ENCODE measurements around the gene TSPAN1. TPM values are rescaled to one million over a fixed set of nuclear protein-coding genes. Genes with fewer than 3 reads are reported as not detected.
A peak's percentile ranks its signal among the peaks of the same experiment; 100 is the strongest.

The TSPAN1 gene
- polyA plus RNA-seq, 1 experiment, result 1.1 TPM

GRCh38 chr1:46193285-46193684 is 18.4 kb downstream of the TSPAN1 start:
- H3K36me3 ChIP-seq (ENCODE audit: control insufficient read depth, insufficient read depth, low read length), result peaks cover 28% of the 10 kb centered on the region
- CTCF ChIA-PET, result interaction anchor here (1.4 to 2.1 kb wide), 2 partner anchors 9 to 14 kb away, joined by 4 to 9 read pairs; no protein-coding TSS in a partner anchor

DNA sequence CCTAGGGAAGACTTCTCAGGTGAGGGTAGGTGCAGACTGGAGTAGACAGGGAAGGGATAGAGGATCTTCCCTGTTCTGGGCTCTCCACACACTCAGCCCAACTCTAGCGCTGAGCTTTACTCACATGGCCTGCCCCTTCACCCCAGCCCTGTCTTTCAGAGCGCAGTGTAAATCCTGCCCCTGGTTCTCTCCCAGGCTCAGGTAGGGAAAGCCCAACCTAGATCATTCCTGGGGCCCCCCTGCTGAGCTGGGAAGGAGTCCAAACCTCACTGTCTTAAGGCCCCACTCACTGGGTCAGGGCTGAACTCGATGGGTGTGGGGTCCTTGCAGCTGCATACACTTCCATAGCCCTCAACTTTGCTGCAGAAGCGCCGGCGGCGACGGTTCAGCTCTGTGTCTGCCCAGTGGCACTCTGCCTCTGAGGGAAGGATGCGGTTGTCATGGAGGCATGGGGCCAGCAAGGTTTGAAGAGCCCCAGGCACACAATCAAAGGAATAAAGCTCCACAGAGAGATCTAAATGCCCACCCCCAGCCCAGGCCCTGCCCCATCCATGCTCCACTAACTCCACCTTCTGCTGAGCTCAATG is 19.2 kb downstream of the TSPAN1 start:
- no peak for DNase-seq (ENCODE audit: low read depth)
- POLR2A ChIA-PET, result no interaction called here
- Histone ChIP-seq H3K27me3 (ENCODE audit: control insufficient read depth, insufficient read depth, low read length) (no peaks in the 10 kb centered on the region), H3K36me3 (ENCODE audit: control insufficient read depth, insufficient read depth, low read length) (peaks cover 27% of the 10 kb centered on the region), H3K4me3 (ENCODE audit: low read depth, low read length) (no peak overlapping the region)
- CTCF ChIA-PET, result interaction anchor here (0.6 to 2.1 kb wide), 4 partner anchors 10 to 156 kb away, joined by 3 to 9 read pairs (median 4); no protein-coding TSS in a partner anchor
- no peak for TF ChIP-seq CTCF (IDR thresholded peaks at IDR 0.05; ENCODE audit: insufficient read depth, low read depth, low read length)

More at GRCh38 chr1:46193285-46193684, 18.4 kb downstream of the TSPAN1 start:
- Histone ChIP-seq H3K27me3 (ENCODE audit: control insufficient read depth, insufficient read depth, low read length) (no peaks in the 10 kb centered on the region), H3K4me3 (ENCODE audit: low read depth, low read length) (no peak overlapping the region)
- no peak for DNase-seq (ENCODE audit: low read depth)
- TF ChIP-seq CTCF (IDR thresholded peaks at IDR 0.05; ENCODE audit: insufficient read depth, low read depth, low read length), result no peak
- POLR2A ChIA-PET, result no interaction called here

DNA sequence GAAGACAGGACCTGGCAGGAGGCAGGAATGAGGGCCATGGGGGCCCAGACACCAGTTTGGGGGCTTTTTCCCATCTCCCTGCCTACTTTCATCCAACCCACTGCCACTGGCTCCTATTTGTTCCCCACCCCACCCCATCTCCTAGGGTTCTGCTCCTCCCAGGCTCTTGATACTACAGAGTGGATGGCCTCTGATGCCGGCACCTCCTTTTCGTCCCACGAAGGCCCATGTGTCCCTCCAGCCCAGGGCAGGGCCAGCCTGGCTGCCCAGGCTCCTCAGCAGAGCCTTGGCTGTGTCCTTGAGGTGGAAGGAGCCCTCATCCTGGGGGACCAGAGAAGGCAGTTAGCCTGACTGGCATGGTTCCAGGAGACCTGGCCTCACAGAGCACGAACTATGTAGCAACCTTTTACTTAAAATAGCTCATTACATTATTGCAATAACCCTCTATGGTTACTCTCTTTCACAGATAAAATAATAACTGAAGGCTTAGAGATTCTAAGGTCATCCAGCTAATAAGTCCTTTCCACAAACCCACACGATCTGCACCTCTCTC is 19.8 kb downstream of the TSPAN1 start:
- H3K27me3 ChIP-seq (ENCODE audit: control insufficient read depth, insufficient read depth, low read length), result no peaks in the 10 kb centered on the region
- TF ChIP-seq CTCF (IDR thresholded peaks at IDR 0.05; ENCODE audit: insufficient read depth, low read depth, low read length), result no peak
- H3K4me3 ChIP-seq (ENCODE audit: low read depth, low read length), result no peak overlapping the region
- DNase-seq (ENCODE audit: low read depth), result no peak
- ChIA-PET POLR2A (no interaction called here), CTCF (interaction anchor here (1.2 to 2.1 kb wide), 3 partner anchors 11 to 157 kb away, joined by 3 to 9 read pairs (median 4); no protein-coding TSS in a partner anchor)
- H3K36me3 ChIP-seq (ENCODE audit: control insufficient read depth, insufficient read depth, low read length), result peaks cover 24% of the 10 kb centered on the region

DNA sequence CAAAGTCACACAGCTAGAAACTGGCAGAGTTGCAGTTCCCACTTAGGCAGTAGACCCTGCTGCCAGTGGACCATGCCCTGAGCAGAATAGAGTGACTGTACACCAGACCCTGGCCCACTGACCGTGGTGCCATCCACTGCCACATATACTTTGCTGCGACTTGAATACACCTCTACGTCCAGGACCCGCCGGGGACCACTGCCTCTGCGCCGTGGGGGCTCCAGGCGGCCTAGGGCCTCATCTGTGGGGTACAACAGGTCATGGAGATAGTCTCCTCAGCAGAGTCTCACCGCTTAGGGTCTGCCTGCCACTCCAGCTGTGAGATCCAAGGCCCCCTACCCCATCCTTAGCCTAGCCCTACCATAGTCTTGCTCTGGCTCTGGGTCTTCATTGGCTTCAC is 21.7 kb downstream of the TSPAN1 start:
- H3K27me3 ChIP-seq (ENCODE audit: control insufficient read depth, insufficient read depth, low read length), result no peaks in the 10 kb centered on the region
- DNase-seq (ENCODE audit: low read depth), result no peak
- H3K4me3 ChIP-seq (ENCODE audit: low read depth, low read length), result no peak overlapping the region
- POLR2A ChIA-PET, result no interaction called here
- TF ChIP-seq CTCF (IDR thresholded peaks at IDR 0.05; ENCODE audit: insufficient read depth, low read depth, low read length), result no peak
- CTCF ChIA-PET, result interaction anchor here (0.8 kb wide), 1 partner anchor 15 kb away, joined by 3 read pairs; no protein-coding TSS in a partner anchor
- peaks cover 18% of the 10 kb centered on the region for H3K36me3 ChIP-seq (ENCODE audit: control insufficient read depth, insufficient read depth, low read length)

GRCh38 chr1:46197560-46197963 is 22.7 kb downstream of the TSPAN1 start:
- POLR2A ChIA-PET, result no interaction called here
- TF ChIP-seq CTCF (IDR thresholded peaks at IDR 0.05; ENCODE audit: insufficient read depth, low read depth, low read length), result no peak
- CTCF ChIA-PET, result no interaction called here
- no peaks in the 10 kb centered on the region for H3K27me3 ChIP-seq (ENCODE audit: control insufficient read depth, insufficient read depth, low read length)
- peaks cover 12% of the 10 kb centered on the region for H3K36me3 ChIP-seq (ENCODE audit: control insufficient read depth, insufficient read depth, low read length)
- no peak for DNase-seq (ENCODE audit: low read depth)
- H3K4me3 ChIP-seq (ENCODE audit: low read depth, low read length), result peak overlapping the region; percentile 61
